B cell (primary cell): ENCODE measurements around the gene CYP27A1. TPM values are rescaled to one million over a fixed set of nuclear protein-coding genes. Genes with fewer than 3 reads are reported as not detected.

ENCODE experiments used
- ATAC-seq: fragments of 200-7000 bp; cut with Tn5 transposase; one replicate; pipeline ENCODE4 v1.10.0; 2021; ENCODE audit warnings: low read depth, mild to moderate bottlenecking, moderate number of reproducible peaks, moderate library complexity
- CTCF ChIA-PET: fragments of 350-600 bp; sonication (Branson Sonifier 250); formaldehyde crosslinking; loops from one replicate; lab custom pipeline; 2021; ENCODE audit warnings: antibody characterized with exemption, inconsistent platforms; lab: Charles Lee
- POLR2A ChIA-PET: fragments of 350-600 bp; sonication (Branson Sonifier 250); formaldehyde crosslinking; loops from one replicate; lab custom pipeline; 2021; ENCODE audit warnings: antibody characterized with exemption; lab: Charles Lee
- DNase-seq: peaks from one replicate; pipeline ENCODE4 v3.0.0; 2013
- H2AFZ ChIP-seq: 2 replicates; pipeline ENCODE4 v1.6.1; 2012; ENCODE audit warnings: mild to moderate bottlenecking, low read depth, low read length; ENCODE audit not compliant: insufficient read depth, poor library complexity, severe bottlenecking
- H3K27ac ChIP-seq, 2 donors: 1 replicate in 1 of 2; 2 replicates in 1 of 2; pipeline ENCODE4 v1.5.1; 2012 to 2013; ENCODE audit warnings: low read length in 2 of 2, mild to moderate bottlenecking in 2 of 2, moderate library complexity in 1 of 2
- H3K27me3 ChIP-seq, 4 experiments: fragments of 200-600 bp in 1 of 4; sonication (generic) in 1 of 4; replicated peaks in 1 of 4; 1 replicate in 2 of 4; 2 replicates in 2 of 4; pipeline versions ENCODE4 v1.6.1 to v1.7.0; 2013 to 2016; ENCODE audit warnings: low read length in 3 of 4, mild to moderate bottlenecking in 2 of 4, mixed read lengths in 1 of 4, moderate library complexity in 1 of 4; ENCODE audit not compliant: insufficient read depth in 4 of 4, control insufficient read depth in 3 of 4; ENCODE audit errors: control extremely low read depth in 1 of 4
- H3K36me3 ChIP-seq, 2 experiments: replicated peaks in 1 of 2; 1 replicate in 1 of 2; 2 replicates in 1 of 2; pipeline versions ENCODE4 v1.6.1 to v1.7.1; 2013; ENCODE audit warnings: low read length in 1 of 2; ENCODE audit not compliant: insufficient read depth in 2 of 2, control insufficient read depth in 1 of 2; ENCODE audit errors: control extremely low read depth in 1 of 2, extremely low read depth in 1 of 2
- H3K4me1 ChIP-seq, 2 donors: fragments of 200-600 bp in 1 of 2; sonication (generic) in 1 of 2; 1 replicate in 1 of 2; 2 replicates in 1 of 2; pipeline versions ENCODE4 v1.5.1 to v1.6.1; 2013 to 2017; ENCODE audit warnings: low read length in 2 of 2; ENCODE audit not compliant: control insufficient read depth in 2 of 2, insufficient read depth in 2 of 2
- H3K4me2 ChIP-seq: replicated peaks from 2 replicates; pipeline ENCODE3; 2012; ENCODE audit warnings: mild to moderate bottlenecking, low read depth, low read length; ENCODE audit not compliant: poor library complexity, severe bottlenecking
- H3K4me3 ChIP-seq, 5 experiments: fragments of 200-600 bp in 1 of 5; sonication (generic) in 1 of 5; 1 replicate in 3 of 5; 2 replicates in 2 of 5; pipeline versions ENCODE4 v1.5.1 to v1.7.0; 2011 to 2016; ENCODE audit warnings: low read length in 4 of 5, mild to moderate bottlenecking in 4 of 5, low read depth in 2 of 5, control low read depth in 1 of 5, moderate library complexity in 1 of 5; ENCODE audit not compliant: insufficient read depth in 1 of 5; ENCODE audit errors: control extremely low read depth in 1 of 5, extremely low read depth in 1 of 5
- H3K79me2 ChIP-seq: fragments of 200-600 bp; sonication (generic); one replicate; pipeline ENCODE4 v1.6.0; 2016; ENCODE audit warnings: low read length; ENCODE audit not compliant: control insufficient read depth, insufficient read depth
- H3K9ac ChIP-seq: fragments of 200-600 bp; sonication (generic); 2 replicates; pipeline ENCODE4 v1.6.1; 2017; ENCODE audit warnings: mild to moderate bottlenecking, low read length, moderate library complexity
- H3K9me3 ChIP-seq, 3 donors: one replicate each; pipeline versions ENCODE4 v1.6.1 to v1.7.1; 2013; ENCODE audit warnings: low read length in 2 of 3; ENCODE audit not compliant: control insufficient read depth in 2 of 3, insufficient read depth in 1 of 3; ENCODE audit errors: control extremely low read depth in 1 of 3
- H4K20me1 ChIP-seq: 2 replicates; pipeline ENCODE4 v1.6.0; 2012; ENCODE audit warnings: mild to moderate bottlenecking, low read length; ENCODE audit not compliant: insufficient read depth, control insufficient read depth, poor library complexity, severe bottlenecking
- H3K27ac Mint-ChIP-seq: one replicate; pipeline ENCODE4 v1.8.0; 2021; ENCODE audit warnings: mixed read lengths
- H3K27me3 Mint-ChIP-seq: one replicate; pipeline ENCODE4 v1.8.0; 2021; ENCODE audit warnings: mixed read lengths
- H3K4me1 Mint-ChIP-seq: one replicate; pipeline ENCODE4 v1.8.0; 2021; ENCODE audit warnings: mixed read lengths
- H3K4me3 Mint-ChIP-seq: one replicate; pipeline ENCODE4 v1.8.0; 2021; ENCODE audit warnings: mixed read lengths
- H3K9me3 Mint-ChIP-seq: one replicate; pipeline ENCODE4 v1.8.0; 2022; ENCODE audit warnings: mixed read lengths; ENCODE audit not compliant: insufficient read depth
- EZH2 ChIP-seq: IDR thresholded peaks from 2 replicates; pipeline ENCODE4 v1.6.1; 2012; ENCODE audit warnings: borderline replicate concordance, low read depth, mild to moderate bottlenecking, moderate library complexity, low read length; ENCODE audit not compliant: insufficient read depth, poor library complexity, severe bottlenecking
- WGBS: methylation state at CpG from one replicate; pipeline ENCODE4 v1.1.5; 2013; ENCODE audit warnings: missing lambda C conversion rate; ENCODE audit not compliant: insufficient coverage; 5-methylcytosine and 5-hydroxymethylcytosine counted together
- intact Hi-C: fragments of 100-400 bp; cut with micrococcal nuclease; formaldehyde crosslinking; loops from one replicate; pipeline ENCODE4 v1.10.0; 2022
- polyA plus RNA-seq: library from polyadenylated mRNA; depleted of rRNA; stranded (reverse); fragments of >200 nt; gene quantifications from 2 replicates; pipeline ENCODE4 v1.2.3, GENCODE V29; 2012
- total RNA-seq, 2 donors: library from RNA; stranded (reverse); fragments of 120-200 nt in 1 of 2; gene quantifications; 1 replicate in 1 of 2; 2 replicates in 1 of 2; pipeline versions ENCODE4 v1.2.3 to v1.2.4, GENCODE V29; 2013 to 2022
- TF ChIP-seq, protein P1 (sequence below): fragments of 200-600 bp; IDR thresholded peaks from one replicate; pipeline ENCODE4 v1.8.0; 2022; ENCODE audit warnings: antibody characterized with exemption, mild to moderate bottlenecking

The CYP27A1 gene
- total and polyA plus RNA-seq, 2 donors (not counting 1 experiment from before 2014, with no cell fraction given): 0.39 to 1.1 TPM

DNA sequence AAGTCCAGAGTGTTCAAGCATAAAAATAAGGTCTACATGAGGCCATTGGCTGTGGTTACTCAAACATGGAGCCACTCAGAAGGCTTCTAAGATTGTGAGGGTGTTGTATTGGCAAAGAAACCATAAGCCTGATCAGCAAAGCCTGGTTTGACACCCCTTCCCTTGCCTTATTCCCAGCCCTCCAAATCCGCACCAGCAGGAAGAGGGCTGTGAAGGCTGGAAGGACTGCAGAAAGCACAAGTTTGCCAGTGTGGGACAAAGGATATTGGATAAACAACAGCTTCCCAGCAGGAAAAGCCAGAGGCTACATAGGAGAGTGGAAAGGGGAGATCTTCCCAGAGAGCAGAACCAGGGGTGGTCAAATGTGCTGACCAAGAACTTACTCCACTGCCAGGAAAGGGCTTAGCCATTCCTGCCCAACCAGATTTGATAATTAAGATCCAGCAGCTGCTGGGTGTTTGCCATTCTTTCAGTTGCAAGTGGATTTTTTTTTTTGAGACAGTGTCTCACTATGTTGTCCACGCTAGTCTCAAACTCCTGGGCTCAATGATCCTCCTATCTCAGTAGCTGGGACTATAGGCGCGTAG, 51.2 kb downstream of the CYP27A1 start:
- CTCF ChIA-PET: no interaction called here

DNA sequence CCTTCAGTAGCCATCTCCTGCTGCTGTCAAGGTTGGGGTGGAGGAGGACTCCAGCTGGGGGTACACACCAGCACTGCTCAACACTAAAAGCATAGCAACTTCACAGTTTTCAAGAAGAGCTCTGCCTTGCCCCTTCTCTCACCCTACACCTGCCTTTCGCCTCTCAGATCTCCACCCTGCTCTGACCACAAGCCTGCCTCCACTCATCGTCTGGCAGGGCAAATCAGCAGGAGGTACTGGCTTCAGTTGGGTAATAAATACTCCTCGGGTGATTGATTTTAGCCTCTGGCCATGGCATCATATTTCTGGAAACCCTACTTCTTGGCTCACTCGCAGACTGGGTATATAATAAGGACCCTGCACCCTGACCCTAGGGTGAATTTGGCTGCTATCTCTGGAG, 52.7 kb downstream of the CYP27A1 start:
- no peak overlapping the region for H3K4me3 ChIP-seq
- no peaks in the 10 kb centered on the region for H3K36me3 ChIP-seq
- Mint-ChIP-seq H3K4me3 (no peak overlapping the region), H3K27me3 (peaks cover 61% of the 10 kb centered on the region), H3K4me1 (no peaks in the 10 kb centered on the region), H3K9me3 (peaks cover 3% of the 10 kb centered on the region), H3K27ac (no peak overlapping the region)
- no peak for DNase-seq
- no peak overlapping the region for H3K27ac ChIP-seq
- H3K27me3 ChIP-seq: peaks cover 0 to 27% (median 14%) of the 10 kb centered on the region in 4 experiments
- H2AFZ ChIP-seq: no peak overlapping the region
- H3K9me3 ChIP-seq: peaks cover 0 to 4% (median 0%) of the 10 kb centered on the region in 3 donors
- H4K20me1 ChIP-seq: no peaks in the 10 kb centered on the region
- intact Hi-C loops: no loop called here
- POLR2A ChIA-PET: no interaction called here
- H3K79me2 ChIP-seq: no peaks in the 10 kb centered on the region
- TF ChIP-seq, protein P1, sequence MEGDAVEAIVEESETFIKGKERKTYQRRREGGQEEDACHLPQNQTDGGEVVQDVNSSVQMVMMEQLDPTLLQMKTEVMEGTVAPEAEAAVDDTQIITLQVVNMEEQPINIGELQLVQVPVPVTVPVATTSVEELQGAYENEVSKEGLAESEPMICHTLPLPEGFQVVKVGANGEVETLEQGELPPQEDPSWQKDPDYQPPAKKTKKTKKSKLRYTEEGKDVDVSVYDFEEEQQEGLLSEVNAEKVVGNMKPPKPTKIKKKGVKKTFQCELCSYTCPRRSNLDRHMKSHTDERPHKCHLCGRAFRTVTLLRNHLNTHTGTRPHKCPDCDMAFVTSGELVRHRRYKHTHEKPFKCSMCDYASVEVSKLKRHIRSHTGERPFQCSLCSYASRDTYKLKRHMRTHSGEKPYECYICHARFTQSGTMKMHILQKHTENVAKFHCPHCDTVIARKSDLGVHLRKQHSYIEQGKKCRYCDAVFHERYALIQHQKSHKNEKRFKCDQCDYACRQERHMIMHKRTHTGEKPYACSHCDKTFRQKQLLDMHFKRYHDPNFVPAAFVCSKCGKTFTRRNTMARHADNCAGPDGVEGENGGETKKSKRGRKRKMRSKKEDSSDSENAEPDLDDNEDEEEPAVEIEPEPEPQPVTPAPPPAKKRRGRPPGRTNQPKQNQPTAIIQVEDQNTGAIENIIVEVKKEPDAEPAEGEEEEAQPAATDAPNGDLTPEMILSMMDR: no peak
- TF ChIP-seq EZH2: no peak
- no peak overlapping the region for H3K4me2 ChIP-seq
- CTCF ChIA-PET: no interaction called here
- 76% methylated on average over 4 of the region's 4 CpGs for WGBS
- no peaks in the 10 kb centered on the region for H3K4me1 ChIP-seq
- H3K9ac ChIP-seq: no peak overlapping the region
- ATAC-seq: no peak

More for the DNA sequence above, 51.2 kb downstream of the CYP27A1 start:
- no peak overlapping the region for H3K9ac ChIP-seq
- no peak overlapping the region for H2AFZ ChIP-seq
- H3K4me3 ChIP-seq: no peak overlapping the region
- WGBS: no CpG with 5 or more reads among the region's 4 CpGs
- Mint-ChIP-seq H3K9me3 (peaks cover 3% of the 10 kb centered on the region), H3K4me1 (no peaks in the 10 kb centered on the region), H3K27me3 (peaks cover 52% of the 10 kb centered on the region), H3K4me3 (no peak overlapping the region), H3K27ac (no peak overlapping the region)
- intact Hi-C loops: no loop called here
- ATAC-seq: no peak
- peaks cover 0 to 4% (median 0%) of the 10 kb centered on the region in 3 donors for H3K9me3 ChIP-seq
- H3K4me2 ChIP-seq: no peak overlapping the region
- POLR2A ChIA-PET: no interaction called here
- no peaks in the 10 kb centered on the region for H3K36me3 ChIP-seq
- no peak for TF ChIP-seq EZH2
- TF ChIP-seq, protein P1: no peak
- DNase-seq: no peak
- H3K4me1 ChIP-seq: no peaks in the 10 kb centered on the region
- no peaks in the 10 kb centered on the region for H4K20me1 ChIP-seq
- H3K79me2 ChIP-seq: no peaks in the 10 kb centered on the region
- peaks cover 0 to 26% (median 9%) of the 10 kb centered on the region in 4 experiments for H3K27me3 ChIP-seq
- no peak overlapping the region for H3K27ac ChIP-seq
